ENCODE results near the gene GNB4. TPM values are rescaled to one million over a fixed set of nuclear protein-coding genes. Genes with fewer than 3 reads are reported as not detected.

The GNB4 gene
- total RNA-seq, 1 experiment from 2014 or later: 6.3 TPM

DNA sequence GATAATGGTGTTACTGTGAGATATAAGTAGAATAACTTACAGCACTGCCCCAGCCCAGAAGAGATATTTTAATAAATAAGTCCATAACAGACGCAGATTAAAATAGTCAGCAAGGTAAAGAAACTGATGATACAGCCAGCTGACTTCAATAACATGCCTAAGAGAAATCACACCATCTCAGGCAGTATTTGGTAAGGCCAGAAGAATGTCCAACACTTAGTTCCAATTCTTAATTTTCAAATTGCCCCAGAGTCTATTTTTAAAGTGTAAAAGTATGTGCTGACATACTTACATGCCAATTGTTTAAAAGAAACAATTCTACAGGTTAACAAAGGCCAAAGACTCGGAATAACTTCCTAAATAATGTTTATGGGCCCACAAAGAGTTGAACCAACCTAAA, 1.6 kb downstream of the GNB4 start:
- H3K9me3 ChIP-seq (ENCODE audit: low read length): no peaks in the 10 kb centered on the region
- no peak for DNase-seq
- no peaks in the 10 kb centered on the region for H4K20me1 ChIP-seq (ENCODE audit: low read length)
- H3K4me3 ChIP-seq (ENCODE audit: low read length): peak overlapping the region; percentile 82
- peaks cover 36% of the 10 kb centered on the region for H3K27me3 ChIP-seq (ENCODE audit: low read length)
- CTCF ChIA-PET: interaction anchor here (0.6 kb wide), 1 partner anchor 113 kb away, joined by 3 read pairs; the partner anchor contains the start of gene ACTL6A
- TF ChIP-seq EZH2 (IDR thresholded peaks at IDR 0.05; ENCODE audit: low read length, unreplicated experiment) (no peak), EZH2phosphoT487 (IDR thresholded peaks at IDR 0.05; ENCODE audit: borderline replicate concordance, low read length) (no peak)
- TF ChIP-seq, protein P1, sequence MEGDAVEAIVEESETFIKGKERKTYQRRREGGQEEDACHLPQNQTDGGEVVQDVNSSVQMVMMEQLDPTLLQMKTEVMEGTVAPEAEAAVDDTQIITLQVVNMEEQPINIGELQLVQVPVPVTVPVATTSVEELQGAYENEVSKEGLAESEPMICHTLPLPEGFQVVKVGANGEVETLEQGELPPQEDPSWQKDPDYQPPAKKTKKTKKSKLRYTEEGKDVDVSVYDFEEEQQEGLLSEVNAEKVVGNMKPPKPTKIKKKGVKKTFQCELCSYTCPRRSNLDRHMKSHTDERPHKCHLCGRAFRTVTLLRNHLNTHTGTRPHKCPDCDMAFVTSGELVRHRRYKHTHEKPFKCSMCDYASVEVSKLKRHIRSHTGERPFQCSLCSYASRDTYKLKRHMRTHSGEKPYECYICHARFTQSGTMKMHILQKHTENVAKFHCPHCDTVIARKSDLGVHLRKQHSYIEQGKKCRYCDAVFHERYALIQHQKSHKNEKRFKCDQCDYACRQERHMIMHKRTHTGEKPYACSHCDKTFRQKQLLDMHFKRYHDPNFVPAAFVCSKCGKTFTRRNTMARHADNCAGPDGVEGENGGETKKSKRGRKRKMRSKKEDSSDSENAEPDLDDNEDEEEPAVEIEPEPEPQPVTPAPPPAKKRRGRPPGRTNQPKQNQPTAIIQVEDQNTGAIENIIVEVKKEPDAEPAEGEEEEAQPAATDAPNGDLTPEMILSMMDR (conservative IDR thresholded peaks at IDR 0.05; ENCODE audit: low read depth, low read length): no peak
- POLR2A ChIA-PET (ENCODE audit: unreplicated experiment): no interaction called here
- H3K27ac ChIP-seq (ENCODE audit: low read length): no peak overlapping the region
- ATAC-seq: no peak
- no peaks in the 10 kb centered on the region for H3K9me2 ChIP-seq (replicated peaks; ENCODE audit: low read length)
- no peaks in the 10 kb centered on the region for H3K79me2 ChIP-seq (ENCODE audit: low read length)
- H3K4me1 ChIP-seq (ENCODE audit: insufficient read depth, low read length): peaks cover 5% of the 10 kb centered on the region
- peak overlapping the region; percentile 93 for H3K4me2 ChIP-seq (ENCODE audit: low read length)
- no TSS peak for BruUV-seq (replicated peaks)
- H2AFZ ChIP-seq (ENCODE audit: low read length): no peak overlapping the region
- no peaks in the 10 kb centered on the region for H3K36me3 ChIP-seq (ENCODE audit: low read depth, low read length)
- intact Hi-C loops (cut with micrococcal nuclease): loop anchor here (1.0 to 5.0 kb wide), 2 partner anchors 102 to 113 kb away; partner anchors contain the start of genes ACTL6A and MFN1
- no peaks in the 10 kb centered on the region for H3F3A ChIP-seq (ENCODE audit: low read length, unreplicated experiment)
- H3K9ac ChIP-seq (ENCODE audit: low read length): no peak overlapping the region

DNA sequence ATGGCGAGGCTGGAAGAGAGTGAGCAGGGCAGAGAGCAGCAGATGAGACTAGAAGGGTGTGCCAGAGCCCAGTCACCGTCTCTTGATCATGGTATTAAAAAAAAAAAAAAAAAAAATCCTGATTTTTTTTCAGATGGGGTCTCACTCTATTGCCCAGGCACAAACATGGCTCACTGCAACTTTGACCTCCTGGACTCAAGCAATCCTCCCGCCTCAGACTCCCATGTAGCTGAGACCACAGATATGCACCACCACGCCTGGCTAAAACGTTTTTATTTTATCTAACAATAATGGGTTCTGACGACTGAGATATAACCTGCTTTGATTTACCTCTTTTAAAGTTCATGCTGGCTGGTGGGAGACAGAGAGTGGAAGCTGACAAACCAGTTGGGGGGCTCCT, 4.0 kb downstream of the GNB4 start:
- Histone ChIP-seq H3K27me3 (ENCODE audit: low read length) (peaks cover 23% of the 10 kb centered on the region), H3K4me1 (ENCODE audit: insufficient read depth, low read length) (peaks cover 5% of the 10 kb centered on the region), H2AFZ (ENCODE audit: low read length) (no peak overlapping the region), H3K79me2 (ENCODE audit: low read length) (no peaks in the 10 kb centered on the region), H3K9me2 (replicated peaks; ENCODE audit: low read length) (no peaks in the 10 kb centered on the region), H3K4me3 (ENCODE audit: low read length) (no peak overlapping the region), H3K36me3 (ENCODE audit: low read depth, low read length) (no peaks in the 10 kb centered on the region), H3K9ac (ENCODE audit: low read length) (no peak overlapping the region), H3F3A (ENCODE audit: low read length, unreplicated experiment) (no peaks in the 10 kb centered on the region), H3K4me2 (ENCODE audit: low read length) (no peak overlapping the region), H3K27ac (ENCODE audit: low read length) (no peak overlapping the region), H4K20me1 (ENCODE audit: low read length) (no peaks in the 10 kb centered on the region), H3K9me3 (ENCODE audit: low read length) (no peaks in the 10 kb centered on the region)
- TF ChIP-seq EZH2 (IDR thresholded peaks at IDR 0.05; ENCODE audit: low read length, unreplicated experiment): no peak
- no TSS peak for BruUV-seq (replicated peaks)
- POLR2A ChIA-PET (ENCODE audit: unreplicated experiment): no interaction called here
- CTCF ChIA-PET: no interaction called here
- intact Hi-C loops (cut with micrococcal nuclease): no loop called here
- no peak for ATAC-seq
- no peak for DNase-seq

DNA sequence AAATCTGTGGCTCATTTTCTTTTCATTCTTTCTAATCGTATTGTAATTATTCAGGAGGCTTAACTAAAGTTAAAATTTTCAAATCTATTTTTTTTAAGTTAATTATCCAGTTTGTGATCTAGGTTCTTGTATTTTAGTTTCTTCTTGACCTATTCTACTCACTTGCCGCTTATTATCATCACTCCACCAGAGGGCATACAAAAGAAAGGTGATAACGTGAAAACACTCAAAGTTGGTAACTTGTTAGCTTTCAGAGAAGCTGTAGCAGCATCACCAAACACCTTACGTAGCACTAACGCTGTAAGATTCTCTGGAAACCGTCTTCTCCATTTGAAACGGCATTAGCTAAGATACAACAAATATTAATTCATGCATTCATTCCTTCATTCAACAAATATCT, 4.8 kb downstream of the GNB4 start:
- ATAC-seq (no peak), DNase-seq (peak; percentile 58)
- Histone ChIP-seq H3K9ac (ENCODE audit: low read length) (no peak overlapping the region), H3K36me3 (ENCODE audit: low read depth, low read length) (no peaks in the 10 kb centered on the region), H3K4me3 (ENCODE audit: low read length) (no peak overlapping the region), H3K9me3 (ENCODE audit: low read length) (no peaks in the 10 kb centered on the region), H3K27ac (ENCODE audit: low read length) (no peak overlapping the region), H2AFZ (ENCODE audit: low read length) (no peak overlapping the region), H3K9me2 (replicated peaks; ENCODE audit: low read length) (no peaks in the 10 kb centered on the region), H3K4me1 (ENCODE audit: insufficient read depth, low read length) (no peaks in the 10 kb centered on the region), H4K20me1 (ENCODE audit: low read length) (no peaks in the 10 kb centered on the region), H3K4me2 (ENCODE audit: low read length) (no peak overlapping the region), H3F3A (ENCODE audit: low read length, unreplicated experiment) (no peaks in the 10 kb centered on the region), H3K79me2 (ENCODE audit: low read length) (no peaks in the 10 kb centered on the region), H3K27me3 (ENCODE audit: low read length) (peaks cover 15% of the 10 kb centered on the region)
- intact Hi-C loops (cut with micrococcal nuclease): loop anchor here (1.0 kb wide), 1 partner anchor 112 kb away; no protein-coding TSS in a partner anchor
- BruUV-seq (replicated peaks): no TSS peak
- TF ChIP-seq, protein P1 (conservative IDR thresholded peaks at IDR 0.05; ENCODE audit: low read depth, low read length): peak; percentile 57
- TF ChIP-seq EZH2 (IDR thresholded peaks at IDR 0.05; ENCODE audit: low read length, unreplicated experiment): no peak
- CTCF ChIA-PET: no interaction called here
- POLR2A ChIA-PET (ENCODE audit: unreplicated experiment): no interaction called here
